HCEC 1CT (cell line): Measurements from ENCODE around the gene COPS3.
A peak's percentile ranks its signal among the peaks of the same experiment; 100 is the strongest.
"Not testable (repeated sequence)": the region's sequence is repeated elsewhere in the genome, so short reads cannot be mapped to it uniquely, and the experiment has no call there.

ENCODE experiments used
- DNase-seq: peaks from one replicate; pipeline ENCODE4 v3.0.0-alpha.2; 2017

Gene COPS3

GRCh38 chr17:17300624-17301568 lies 19.9 kb upstream of the COPS3 start:
- DNase-seq = peak; percentile 59

DNA sequence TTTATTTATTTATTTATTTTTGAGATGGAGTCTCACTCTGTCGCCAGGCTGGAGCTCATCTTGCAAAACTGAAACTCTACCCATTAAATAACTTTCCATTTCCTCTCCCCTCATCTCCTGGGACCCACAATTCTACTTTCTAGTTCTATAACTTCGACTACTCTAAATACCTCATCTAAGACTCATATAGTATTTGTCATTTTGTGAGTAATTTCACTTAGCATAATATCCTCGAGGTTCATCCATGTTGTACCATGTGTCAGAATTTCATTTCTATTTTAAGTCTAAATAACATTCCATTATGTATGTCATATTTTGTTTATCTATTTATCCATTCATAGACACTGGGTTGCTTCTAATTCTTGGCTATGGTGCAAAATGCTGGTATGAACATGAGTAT lies 17.1 kb upstream of the COPS3 start:
- peak; percentile 77 for DNase-seq

DNA sequence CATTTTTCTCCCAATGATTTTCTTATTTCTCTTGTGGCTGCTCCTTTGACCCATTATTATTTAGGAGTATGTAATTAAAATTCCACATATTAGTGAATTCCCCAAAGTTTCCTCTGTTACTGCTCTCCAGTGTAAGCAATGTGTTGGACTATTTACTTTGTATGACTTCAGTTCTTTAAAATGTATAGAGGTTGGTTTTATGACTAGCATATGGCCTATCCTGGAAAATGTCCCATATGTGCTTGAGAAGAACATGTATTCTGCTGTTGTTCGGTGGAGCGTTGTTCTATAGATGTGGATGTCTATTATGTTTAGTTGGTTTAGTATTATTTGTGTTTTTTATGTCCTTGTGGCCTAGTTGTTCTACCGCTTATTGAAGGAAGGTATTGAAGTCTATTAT lies 16.2 kb upstream of the COPS3 start:
- no peak for DNase-seq

DNA sequence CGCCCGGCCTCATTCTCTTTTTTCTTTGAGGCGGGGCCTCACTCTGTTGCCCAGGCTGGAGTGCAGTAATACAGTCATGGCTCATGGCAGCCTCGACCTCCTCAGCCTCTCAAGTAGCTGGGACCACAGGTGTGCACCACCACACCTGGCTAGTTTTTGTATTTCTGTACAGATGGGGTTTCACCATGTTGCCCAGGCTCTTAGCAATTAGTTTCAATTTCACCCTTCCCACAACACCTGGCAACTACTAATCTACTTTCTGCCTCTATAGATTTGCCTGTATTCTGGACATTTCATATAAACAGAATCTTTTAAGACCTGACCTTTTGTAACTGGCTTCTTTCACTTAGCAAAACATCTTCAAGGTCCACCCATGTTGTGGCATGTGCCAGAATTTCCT lies 14.1 kb upstream of the COPS3 start:
- DNase-seq = no peak

DNA sequence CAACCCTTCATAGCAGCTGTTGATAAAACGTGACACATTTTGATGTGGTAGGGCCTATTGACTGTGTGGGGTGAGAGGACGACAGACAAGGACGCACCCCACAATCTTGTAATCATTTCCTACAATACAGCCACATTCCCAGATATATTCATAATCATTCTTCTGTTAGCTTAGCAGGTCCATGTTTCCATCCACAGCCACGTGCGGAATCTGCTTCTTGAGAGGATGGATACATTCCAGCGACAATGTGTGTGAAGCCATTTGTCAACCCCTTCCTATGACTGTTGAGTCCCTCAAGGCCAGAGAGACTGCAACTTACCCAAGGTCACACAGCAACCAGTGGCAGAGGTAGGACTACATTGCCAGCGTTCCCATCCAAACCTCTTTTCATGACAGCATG lies 8.7 kb upstream of the COPS3 start:
- no peak for DNase-seq

DNA sequence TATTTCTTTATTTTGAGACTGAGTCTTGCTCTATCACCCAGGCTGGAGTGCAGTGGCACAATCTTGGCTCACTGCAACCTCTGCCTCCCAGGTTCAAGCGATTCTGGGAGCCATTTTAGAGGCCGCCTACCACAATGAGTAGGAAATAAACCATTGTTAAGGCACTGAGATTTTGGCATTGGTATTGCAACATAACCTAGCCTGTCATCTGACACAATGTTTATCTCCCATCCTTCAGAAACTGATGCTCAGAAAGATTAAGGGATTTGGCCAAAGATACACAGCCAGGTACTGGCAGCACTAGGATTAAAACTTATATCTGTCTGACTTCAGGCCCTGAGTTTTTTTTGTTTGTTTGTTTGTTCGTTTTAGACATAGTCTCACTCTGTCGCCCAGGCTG lies 8.0 kb upstream of the COPS3 start:
- DNase-seq = no peak

GRCh38 chr17:17285951-17286350 lies 4.9 kb upstream of the COPS3 start:
- no peak for DNase-seq

GRCh38 chr17:17279316-17279715 lies 1.7 kb downstream of the COPS3 start:
- no peak for DNase-seq

- not testable (repeated sequence) for DNase-seq
These were observed 3.6 kb downstream of the COPS3 start for GRCh38 chr17:17277431-17277830.

GRCh38 chr17:17275971-17276370 lies 5.1 kb downstream of the COPS3 start:
- DNase-seq = no peak

DNA sequence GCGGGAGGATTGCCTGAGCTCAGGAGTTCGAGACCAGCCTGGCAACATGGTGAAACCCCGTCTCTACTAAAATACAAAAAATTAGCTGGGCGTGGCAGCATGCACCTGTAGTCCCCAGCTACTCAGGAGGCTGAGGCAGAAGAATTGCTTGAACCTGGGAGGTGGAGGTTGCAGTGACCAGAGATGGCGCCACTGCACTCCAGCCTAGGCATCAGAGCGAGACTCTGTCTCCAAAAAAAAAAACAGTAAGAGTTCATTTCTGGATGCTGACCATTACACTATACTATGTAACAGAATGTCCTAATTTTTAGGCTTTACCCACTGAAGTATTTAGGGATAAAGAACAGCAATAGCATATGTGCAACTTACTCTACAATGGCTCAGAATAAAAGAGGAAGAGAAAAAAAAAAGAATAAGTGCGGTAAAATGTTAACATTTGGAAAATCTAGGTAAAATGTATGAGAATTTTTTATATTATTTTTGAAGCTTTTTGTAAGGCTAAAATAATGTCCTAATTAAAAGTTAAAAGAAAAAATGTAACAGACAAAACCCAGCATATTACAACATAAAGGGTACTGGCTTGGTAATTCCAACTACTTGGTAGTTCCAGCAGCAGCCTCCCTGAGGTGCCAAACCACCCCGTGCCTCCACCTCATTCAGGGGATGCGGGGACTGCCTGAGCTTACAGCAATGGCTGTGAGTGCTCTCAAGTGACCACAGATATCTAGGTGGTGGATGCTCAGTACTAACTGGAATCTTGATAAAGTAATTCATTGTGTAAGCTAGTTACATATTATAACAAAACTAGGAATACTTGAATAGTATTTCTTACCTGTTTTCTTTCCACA lies 10.9 kb downstream of the COPS3 start:
- DNase-seq = no peak

- no peak for DNase-seq
These were observed 16.6 kb downstream of the COPS3 start for GRCh38 chr17:17264430-17264829.

GRCh38 chr17:17258998-17259397 lies 22.0 kb downstream of the COPS3 start:
- DNase-seq = no peak

DNA sequence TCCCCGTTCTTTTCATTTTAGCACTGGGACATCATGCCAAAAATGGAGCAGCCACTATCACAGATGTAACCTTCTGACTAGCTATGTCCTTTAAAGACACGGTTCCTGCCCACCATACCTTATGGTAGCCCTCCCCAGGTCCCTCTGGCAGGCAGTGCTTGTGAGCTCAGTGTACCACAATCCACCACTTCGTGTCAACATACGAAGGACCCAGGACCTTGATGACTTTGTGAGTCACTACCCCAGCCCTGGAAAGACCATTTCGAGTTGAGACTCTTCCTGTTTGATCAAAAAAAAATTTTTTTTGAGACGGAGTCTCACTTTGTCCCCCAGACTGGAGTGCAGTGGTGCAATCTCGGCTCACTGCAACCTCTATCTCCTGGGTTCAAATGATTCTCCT lies 23.0 kb downstream of the COPS3 start:
- no peak for DNase-seq

DNA sequence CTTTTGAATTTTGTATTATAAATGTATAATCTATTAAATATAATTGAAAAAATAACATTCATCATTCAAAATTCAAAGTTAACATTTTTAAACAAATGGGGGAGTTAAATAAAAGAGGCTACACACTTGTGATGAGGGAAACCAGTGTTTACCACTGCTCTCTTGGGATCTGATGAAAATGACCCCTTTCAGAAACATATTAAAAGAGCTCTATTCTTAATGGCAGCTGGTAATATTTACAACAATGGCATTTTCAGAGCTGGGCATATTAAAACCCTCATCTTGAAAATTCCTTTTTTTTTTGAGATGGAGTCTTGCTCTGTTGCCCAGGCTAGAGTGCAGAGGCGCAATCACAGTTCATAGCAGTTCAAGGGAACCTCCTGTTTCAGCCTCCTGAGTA lies 24.7 kb downstream of the COPS3 start:
- no peak for DNase-seq

- not testable (repeated sequence) for DNase-seq
These were observed 25.4 kb downstream of the COPS3 start for GRCh38 chr17:17255689-17256088.

DNA sequence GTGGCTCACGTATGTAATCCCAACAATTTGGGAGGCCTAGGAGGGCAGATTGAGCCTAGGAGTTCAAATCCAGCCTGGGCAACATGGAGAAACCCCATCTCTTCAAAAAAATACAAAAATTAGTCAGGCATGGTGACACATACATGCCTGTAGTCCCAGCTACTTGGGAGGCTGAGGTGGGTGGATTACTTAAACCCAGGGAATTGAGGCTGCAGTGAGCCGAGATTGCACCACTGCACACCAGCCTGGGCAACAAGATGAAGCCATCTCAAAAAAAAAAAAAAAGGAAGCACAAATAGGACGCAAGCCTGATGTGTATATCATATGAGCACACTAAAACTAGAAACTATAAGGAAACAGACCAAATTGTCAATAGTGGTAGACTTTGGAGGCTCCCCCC lies 27.0 kb downstream of the COPS3 start:
- DNase-seq = no peak

DNA sequence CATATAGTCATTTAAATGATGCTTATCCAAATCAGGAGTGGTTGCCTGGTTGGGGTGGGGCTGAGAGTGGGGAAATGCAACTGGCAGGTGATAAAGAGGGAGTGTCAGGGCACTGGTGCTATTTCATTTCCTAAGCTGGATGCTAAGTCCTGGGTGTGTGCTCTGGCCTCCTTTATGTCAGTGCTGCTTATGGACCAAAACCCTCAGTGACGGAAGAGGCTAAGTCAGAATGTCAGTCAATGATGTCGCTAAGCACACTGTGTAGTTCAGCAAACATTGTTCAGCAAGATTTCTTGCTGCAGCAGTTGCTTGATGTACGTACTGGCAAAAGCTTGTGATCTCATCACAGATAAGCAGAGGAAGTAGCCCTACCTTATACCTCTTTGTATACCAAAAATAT lies 27.6 kb downstream of the COPS3 start:
- DNase-seq = no peak

DNA sequence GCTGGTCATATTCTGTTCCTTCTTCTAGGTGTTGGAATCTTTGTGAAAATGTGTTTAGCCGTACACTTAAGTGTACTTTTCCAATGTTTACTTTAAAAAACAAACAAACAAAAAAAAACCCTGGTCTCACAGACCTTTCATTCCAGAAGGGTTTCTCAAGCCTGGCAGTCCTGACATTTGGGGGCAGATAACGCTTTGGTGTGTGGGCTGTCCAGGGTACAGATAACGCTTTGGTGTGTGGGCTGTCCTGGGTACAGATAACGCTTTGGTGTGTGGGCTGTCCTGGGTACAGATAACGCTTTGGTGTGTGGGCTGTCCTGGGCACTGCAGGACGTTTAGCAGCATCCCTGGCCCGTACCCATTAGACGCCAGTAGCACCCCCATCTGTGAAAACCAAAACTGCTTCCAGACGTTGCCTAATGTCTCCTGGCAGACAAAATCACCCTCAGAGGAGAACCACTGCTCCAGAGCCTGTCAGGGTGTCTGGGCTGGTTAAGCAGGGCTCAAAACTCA lies 28.8 kb downstream of the COPS3 start:
- no peak for DNase-seq

- no peak for DNase-seq
These were observed 34.2 kb downstream of the COPS3 start for GRCh38 chr17:17246879-17247278.

- no peak for DNase-seq
These were observed 37.9 kb downstream of the COPS3 start for GRCh38 chr17:17243163-17243562.

- no peak for DNase-seq
These were observed 38.8 kb downstream of the COPS3 start for GRCh38 chr17:17242246-17242645.

DNA sequence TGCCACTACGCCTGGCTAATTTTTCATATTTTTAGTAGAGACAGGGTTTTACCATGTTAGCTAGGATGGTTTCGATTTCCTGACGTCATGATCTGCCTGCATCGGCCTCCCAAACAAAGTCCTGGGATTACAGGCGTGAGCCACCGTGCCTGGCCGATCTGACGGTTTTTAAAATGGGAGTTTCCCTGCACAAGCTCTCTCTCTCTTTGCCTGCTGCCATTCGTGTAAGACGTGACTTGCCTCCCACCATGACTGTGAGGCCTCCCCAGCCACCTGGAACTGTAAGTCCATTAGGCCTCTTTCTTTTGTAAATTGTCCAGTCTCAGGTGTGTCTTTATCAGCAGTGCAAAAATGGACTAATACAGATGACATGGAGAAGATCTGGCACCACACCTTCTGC lies 39.4 kb downstream of the COPS3 start:
- DNase-seq = no peak

DNA sequence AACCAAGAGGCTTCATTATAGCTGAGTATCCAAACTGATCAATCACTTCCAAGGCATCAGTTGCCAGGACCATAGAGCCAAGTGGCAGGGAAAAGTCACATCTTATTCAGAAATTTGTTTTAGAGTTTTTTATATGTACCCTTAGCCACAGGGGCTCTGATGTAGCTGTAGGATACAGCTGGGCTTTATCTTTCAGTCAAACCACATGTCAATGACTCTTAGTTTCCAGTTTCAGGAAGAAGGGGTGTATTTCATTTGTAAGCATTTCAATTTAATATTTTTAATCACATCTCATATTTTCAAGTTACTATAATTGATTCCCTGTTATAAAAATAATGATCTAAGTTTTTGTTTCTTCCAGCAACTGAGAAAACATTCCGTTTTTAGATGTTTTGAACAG lies 41.2 kb downstream of the COPS3 start:
- DNase-seq = no peak
